SK-N-SH (cell line): ENCODE results near the gene OSBP2.

ENCODE experiments used
- CHD2 ChIP-seq: fragments of 150-350 bp; IDR thresholded peaks from 2 replicates; pipeline ENCODE4 v1.6.1; 2018; ENCODE audit warnings: low read length; ENCODE audit not compliant: partially characterized antibody
- CTCF ChIP-seq: fragments of 200-600 bp; sonication (generic); IDR thresholded peaks from 2 replicates; pipeline ENCODE4 v1.6.1; 2017; ENCODE audit warnings: antibody characterized with exemption, mild to moderate bottlenecking, moderate library complexity
- EP300 ChIP-seq, 2 experiments: IDR thresholded peaks; 2 replicates each; pipeline versions ENCODE4 v1.4.0 to v1.6.1; 2012; ENCODE audit warnings: borderline replicate concordance in 1 of 2, low read depth in 1 of 2, low read length in 1 of 2
- EZH2phosphoT487 ChIP-seq: fragments of 200-600 bp; sonication (generic); IDR thresholded peaks from 2 replicates; pipeline ENCODE4 v1.6.1; 2017; ENCODE audit warnings: low read depth, mixed run types, mild to moderate bottlenecking, antibody characterized with exemption, moderate library complexity, borderline replicate concordance
- FOXJ3 ChIP-seq: sonication (generic); formaldehyde crosslinking; IDR thresholded peaks from 2 replicates; pipeline ENCODE4 v1.5.1; 2020; ENCODE audit warnings: mild to moderate bottlenecking, missing genetic modification reagents
- GATA2 ChIP-seq: sonication (generic); formaldehyde crosslinking; IDR thresholded peaks from 2 replicates; pipeline ENCODE4 v1.5.0; 2020; ENCODE audit warnings: mild to moderate bottlenecking, missing genetic modification reagents
- MXI1 ChIP-seq: IDR thresholded peaks from 2 replicates; pipeline ENCODE4 v1.6.1; 2012; ENCODE audit warnings: mild to moderate bottlenecking, low read depth, low read length, improper control_type of control experiment

- TF ChIP-seq CTCF (no peak), EZH2phosphoT487 (no peak), EP300 (IDR thresholded peaks at IDR 0.05; ENCODE audit: borderline replicate concordance in 1 of 2, low read depth in 1 of 2, low read length in 1 of 2) (no peak), GATA2 (CRISPR knock-in tag) (no peak), FOXJ3 (CRISPR knock-in tag) (no peak), CHD2 (peak; percentile 17), MXI1 (no peak)
Measured at GRCh38 chr22:30878516-30879414, 184.1 kb downstream of the OSBP2 start.
